ENCODE results near the gene OCIAD2.
"Not testable (repeated sequence)": the region's sequence is repeated elsewhere in the genome, so short reads cannot be mapped to it uniquely, and the experiment has no call there.

OCIAD2 gene

DNA sequence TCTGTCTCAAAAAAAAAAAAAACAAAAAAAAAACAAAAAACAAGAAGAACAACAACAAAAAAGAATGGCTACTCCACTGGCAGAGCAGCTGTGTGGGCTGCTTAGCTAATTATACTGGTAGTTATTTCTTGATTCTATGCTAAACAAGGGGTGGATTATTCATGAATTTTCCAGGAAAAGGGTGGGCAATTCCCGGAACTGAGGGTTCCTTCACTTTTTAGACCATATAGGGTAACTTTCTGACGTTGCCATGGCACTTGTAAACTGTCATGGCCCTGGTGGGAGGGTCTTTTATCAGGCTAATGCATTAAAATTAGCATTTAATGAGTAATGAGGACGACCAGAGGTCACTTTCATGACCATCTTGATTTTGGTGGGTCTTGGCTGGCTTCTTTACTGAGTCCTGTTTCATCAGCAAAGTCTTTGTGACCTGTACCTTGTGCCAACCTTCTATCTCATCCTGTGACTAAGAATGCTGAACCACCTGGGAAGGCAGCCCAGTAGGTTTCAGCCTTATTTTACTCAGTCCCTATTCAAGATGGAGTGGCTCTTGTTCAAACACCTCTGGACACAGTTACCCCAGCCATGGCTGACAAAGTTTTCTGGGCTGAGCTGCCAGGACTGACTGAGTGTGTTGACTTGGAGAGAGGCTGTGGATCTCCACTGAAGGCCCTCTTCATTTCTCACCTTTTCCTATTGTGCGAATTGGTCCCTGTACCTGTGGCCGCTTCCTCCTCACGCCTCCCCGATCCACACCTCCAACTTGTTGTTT lies 1.3 kb upstream of the OCIAD2 start:
- DNase-seq (ENCODE audit: low read depth) = no peak

DNA sequence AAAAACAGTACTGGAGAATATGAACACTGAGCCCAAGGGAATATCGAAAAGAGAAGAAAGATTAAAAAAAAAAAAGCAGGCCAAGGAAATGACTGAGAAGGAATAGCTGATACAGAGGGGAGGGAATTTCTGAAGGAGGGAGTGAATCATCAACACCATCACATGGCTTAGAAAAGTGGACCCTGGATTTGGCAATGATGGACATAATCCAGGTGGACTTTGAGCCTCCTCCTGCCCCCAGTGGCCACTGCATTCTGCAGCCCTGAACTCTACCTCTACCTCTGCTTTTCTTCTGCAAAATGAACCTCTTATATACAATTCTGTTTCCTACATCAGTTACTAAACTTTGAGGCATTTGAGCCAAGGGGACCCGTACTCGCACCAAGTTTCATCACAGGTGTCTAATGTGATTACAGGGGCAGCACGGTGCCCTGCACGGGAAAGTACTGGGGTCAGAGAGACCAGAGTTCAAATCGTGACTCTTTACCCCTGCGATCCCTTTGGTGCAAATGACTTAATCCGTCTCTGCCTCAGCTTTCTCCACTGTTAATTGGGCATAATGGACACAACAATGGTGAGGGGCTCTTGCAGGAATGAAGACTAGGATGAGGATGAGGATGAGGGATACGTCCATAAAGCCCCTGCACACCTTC lies 1.1 kb downstream of the OCIAD2 start:
- no peak for DNase-seq (ENCODE audit: low read depth)

DNA sequence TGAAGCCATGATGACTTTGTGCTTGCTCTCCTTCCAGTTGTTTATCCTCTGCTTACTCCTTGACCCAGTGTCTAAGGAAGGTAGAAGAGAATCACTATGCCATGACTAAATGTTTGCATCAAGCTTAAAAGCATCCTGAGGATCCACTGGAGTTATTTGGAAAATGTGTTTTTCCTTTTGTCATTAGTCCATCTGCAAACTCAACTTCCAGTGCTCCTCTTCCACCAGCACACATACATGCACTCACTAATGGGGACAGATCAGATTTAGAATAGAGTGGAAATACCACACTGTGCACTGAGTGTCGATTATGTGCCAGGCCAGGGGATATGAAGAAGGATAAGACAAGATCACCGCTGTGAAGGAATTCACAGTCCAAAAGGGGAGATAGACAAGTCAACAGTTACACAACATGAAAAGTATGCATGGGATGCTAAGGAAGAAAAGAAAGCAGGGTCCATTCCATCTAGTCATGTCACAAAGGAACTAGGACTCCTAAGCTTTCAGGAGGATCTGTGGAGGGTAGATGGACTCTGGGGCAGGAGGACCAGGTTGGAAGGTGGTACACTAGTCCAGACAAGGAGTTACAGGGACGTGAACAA lies 1.9 kb downstream of the OCIAD2 start:
- DNase-seq (ENCODE audit: low read depth) = no peak

DNA sequence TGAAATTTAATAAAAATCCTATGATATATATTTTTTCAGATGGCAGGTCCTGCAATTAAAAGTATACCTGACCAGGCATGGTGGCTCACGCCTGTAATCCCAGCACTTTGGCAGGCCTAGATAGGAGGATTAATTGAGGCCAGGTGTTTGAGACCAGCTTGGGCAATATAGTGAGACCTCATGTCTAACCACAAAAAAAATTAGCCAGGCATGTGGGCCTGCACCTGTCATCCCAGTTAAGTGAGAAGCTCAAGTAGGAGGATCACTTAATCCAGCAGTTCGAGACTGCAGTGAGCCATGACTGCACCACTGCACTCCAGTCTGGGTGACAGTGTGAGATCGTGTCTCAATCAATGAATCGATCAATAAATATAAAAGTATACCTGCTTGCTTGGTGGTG lies 2.5 kb downstream of the OCIAD2 start:
- DNase-seq (ENCODE audit: low read depth) = no peak

DNA sequence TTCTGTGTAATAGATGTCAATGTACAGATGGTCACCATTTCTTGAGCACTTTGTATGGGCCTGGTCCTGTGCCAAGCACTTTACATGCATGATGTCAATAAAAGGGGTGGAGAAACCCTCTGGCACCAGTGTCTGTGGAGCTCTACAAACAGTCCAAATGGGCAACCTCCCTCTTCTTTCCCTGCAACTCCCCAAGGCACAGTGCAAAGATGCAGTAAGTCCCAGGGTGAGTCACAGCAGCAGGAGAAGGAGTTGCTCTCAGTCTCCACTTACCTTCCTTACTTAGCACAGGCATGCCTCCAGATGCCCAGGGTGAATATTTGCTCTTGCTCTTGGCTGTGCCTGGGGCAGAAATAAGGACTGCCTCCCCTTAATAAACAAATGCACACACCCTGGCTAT lies 4.3 kb downstream of the OCIAD2 start:
- no peak for DNase-seq (ENCODE audit: low read depth)

DNA sequence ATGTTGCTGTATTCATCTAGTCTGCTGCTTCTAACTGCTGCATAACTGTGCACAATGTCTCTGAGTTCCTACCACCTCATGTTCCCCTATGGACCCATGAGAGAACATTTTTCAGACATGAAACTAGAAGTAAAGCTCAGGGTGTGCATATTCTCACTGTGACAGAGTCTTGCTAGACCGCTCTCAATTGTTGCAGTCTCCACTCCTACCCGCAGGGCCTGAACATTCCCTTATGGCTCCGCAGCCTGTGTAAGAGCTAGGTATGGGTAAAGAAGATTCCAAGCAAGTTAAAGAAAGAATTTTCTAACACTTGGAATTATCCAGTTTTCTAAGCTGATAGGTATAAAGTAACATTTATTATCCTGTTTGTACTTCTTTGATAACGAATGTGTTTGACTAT lies 5.4 kb downstream of the OCIAD2 start:
- DNase-seq (ENCODE audit: low read depth) = no peak

DNA sequence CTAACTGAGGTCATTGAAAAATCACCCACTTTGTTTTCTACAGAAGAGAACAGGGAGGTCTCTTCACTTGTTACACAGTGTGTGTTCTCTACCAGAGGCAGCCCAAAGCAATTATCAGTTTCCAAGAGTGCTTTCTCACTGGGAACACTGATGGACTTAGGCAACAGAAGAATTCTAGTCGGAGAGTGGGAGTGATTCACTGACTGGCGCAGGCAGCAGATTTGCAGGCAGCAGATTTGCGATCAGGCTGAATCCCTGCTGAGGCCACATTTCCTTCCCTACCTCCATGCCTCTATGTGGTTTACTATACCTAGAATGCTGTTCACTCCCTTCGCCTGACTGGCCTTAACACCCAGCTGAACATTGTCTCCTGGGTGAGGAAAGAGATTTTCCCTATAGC lies 6.6 kb downstream of the OCIAD2 start:
- DNase-seq (ENCODE audit: low read depth) = no peak

DNA sequence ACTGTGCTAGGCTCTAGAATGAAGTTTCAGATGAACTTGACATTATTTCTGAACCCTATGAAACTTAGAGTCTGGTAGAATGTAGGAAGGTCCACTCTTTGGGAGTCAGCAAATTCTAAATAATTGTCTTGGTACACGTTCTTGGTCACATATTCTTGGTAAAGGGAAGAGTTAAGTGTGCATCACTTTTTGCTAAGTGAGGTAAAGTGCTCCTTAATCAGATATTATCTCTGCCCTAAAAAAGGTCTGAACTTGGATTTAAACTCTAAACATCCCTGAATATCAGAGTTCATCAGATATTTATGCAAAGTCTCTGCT lies 7.2 kb downstream of the OCIAD2 start:
- no peak for DNase-seq (ENCODE audit: low read depth)

DNA sequence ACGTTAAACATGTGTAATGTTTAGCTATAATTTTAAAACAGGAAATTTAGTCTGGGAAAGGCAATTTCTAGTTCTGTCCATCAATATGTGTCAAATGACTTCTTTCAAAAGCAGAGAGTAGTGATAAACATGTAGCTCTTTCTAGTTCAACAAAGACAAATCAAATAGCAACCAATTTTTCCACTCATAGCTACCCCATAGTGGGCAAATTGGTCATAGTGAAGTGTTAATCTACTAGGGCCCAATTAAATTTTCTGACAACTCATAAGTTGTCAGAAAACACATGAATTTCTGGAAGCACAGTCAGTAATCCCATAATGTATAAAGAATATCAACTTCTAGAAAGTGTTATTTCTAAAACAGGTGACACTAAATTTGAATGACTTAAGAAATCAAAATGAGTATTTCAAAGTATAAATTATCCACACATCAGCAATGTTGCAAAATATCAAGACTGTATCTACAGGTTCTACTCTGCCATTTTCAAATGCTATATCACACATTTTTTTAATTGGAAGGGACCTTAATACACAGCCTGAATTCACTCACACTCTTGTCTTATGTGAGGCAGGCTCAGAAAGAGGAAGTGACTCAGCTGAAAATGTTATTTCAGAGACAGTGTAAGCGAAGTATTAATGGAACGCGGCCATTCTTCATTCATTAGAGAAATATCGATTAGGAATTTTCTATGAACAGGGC lies 7.7 kb downstream of the OCIAD2 start:
- DNase-seq (ENCODE audit: low read depth) = no peak

DNA sequence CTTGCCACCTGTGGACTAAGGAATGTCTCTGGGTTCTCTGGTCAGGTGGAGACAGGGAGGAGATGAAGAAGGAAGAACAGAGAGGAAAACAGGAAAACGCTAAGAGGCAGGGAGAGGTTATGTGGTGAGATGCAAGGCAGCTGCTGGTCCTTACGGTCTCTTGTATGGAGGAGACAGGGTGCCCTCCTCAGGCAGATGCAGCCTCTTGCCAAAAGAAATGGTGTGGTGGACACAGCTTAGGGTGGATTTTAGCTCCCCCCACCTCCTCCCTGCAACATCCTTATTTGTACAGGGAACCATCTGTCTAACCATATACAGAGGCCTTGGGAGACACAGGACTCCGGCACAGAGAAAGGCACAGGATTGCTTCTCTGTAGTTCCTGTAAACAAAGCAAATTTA lies 9.7 kb downstream of the OCIAD2 start:
- DNase-seq (ENCODE audit: low read depth) = no peak

DNA sequence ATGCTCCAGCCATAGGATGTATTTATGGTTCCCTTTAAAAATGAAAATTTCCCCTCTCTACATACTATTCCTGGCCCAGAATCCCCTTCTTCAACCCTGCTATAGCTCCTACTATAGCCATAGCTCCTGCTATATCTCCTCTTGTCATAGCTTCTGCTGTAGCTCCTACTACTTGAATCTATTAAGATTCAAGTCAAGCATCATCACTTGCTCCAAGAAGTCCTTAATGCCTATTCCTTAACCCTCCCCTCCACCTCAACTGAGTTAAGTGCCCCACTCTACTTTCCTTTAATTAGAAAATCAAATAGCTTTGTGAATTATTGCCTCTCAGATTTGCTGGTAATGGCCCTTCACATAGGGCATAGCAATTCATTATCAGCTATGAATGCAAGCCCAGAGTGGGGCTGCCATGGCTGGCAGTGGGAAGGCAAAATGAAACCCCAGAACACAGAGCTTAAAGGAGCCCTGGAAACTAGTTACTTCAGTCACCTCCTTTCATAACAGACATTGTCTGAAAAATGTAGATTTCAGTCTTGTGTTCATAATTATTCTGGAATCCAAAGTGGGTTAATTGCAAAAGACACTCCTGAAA lies 15.4 kb downstream of the OCIAD2 start:
- no peak for DNase-seq (ENCODE audit: low read depth)

DNA sequence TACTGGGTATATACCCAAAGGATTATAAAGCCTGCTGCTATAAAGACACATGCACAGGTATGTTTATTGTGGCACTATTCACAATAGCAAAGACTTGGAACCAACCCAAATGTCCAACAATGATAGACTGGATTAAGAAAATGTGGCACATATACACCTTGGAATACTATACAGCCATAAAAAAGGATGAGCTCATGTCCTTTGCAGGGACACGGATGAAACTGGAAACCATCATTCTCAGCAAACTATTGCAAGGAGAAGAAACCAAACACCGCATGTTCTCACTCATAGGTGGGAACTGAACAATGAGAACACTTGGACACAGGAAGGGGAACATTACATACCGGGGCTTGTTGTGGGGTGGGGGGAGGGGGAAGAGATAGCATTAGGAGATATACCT lies 16.8 kb downstream of the OCIAD2 start:
- not testable (repeated sequence) for DNase-seq (ENCODE audit: low read depth)

DNA sequence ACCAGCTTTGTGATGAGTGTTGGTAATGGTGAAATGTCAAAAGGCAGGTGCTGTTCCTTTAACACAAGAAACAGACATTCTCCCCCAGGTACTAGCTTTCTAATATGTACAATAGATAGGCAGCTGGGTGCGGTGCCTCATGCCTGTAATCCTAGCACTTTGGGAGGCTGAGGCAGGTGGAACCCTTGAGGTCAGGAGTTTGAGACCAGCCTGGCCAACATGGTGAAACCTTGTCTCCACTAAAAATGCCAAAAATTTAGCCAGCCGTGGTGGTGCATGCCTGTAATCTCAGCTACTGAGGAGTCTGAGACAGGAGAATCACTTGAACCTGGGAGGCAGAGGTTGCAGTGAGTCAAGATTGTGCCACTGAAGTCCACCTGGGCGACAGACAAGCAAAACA lies 24.9 kb downstream of the OCIAD2 start:
- DNase-seq (ENCODE audit: low read depth) = not testable (repeated sequence)

DNA sequence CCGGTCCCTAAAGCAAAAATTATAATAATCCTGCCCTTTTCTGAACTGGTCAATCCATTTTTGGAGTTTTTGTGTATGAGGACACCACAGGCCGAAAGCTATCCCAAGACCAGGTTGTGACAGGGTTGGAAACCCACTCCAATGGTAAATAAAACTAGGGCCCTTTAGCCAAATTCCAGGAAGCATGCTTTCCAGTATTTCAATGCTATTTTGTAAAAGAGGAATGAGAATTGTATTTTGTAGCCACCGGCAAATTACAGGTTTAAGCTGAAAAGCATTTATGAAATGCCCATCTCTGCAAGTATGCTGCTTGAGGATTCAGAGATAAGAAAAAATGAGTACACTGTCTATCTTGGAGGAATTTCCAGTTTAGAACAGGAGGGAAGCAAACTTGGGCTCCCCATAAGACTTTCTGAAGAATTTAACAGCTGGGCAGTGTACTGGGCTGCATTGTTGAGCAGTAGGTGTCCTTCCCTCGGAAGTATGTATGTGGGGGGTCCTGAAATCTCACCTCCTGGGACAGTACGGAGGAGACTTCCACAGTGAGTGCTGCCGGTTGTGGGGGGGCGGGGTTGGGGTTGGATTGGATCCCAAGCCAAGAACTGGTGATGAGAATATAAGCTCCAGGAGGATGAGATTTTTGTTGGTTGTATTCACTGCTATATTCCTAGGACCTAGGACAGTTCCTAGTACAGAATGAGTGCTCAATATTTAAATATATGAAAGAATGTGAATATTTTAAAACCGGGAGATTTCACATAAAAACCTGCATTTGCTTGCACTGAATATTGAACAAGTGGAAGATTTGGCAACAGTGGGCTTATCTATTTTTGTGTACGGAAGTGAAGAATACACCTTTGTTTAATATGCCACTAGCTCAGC lies 26.8 kb downstream of the OCIAD2 start:
- DNase-seq (ENCODE audit: low read depth) = no peak

DNA sequence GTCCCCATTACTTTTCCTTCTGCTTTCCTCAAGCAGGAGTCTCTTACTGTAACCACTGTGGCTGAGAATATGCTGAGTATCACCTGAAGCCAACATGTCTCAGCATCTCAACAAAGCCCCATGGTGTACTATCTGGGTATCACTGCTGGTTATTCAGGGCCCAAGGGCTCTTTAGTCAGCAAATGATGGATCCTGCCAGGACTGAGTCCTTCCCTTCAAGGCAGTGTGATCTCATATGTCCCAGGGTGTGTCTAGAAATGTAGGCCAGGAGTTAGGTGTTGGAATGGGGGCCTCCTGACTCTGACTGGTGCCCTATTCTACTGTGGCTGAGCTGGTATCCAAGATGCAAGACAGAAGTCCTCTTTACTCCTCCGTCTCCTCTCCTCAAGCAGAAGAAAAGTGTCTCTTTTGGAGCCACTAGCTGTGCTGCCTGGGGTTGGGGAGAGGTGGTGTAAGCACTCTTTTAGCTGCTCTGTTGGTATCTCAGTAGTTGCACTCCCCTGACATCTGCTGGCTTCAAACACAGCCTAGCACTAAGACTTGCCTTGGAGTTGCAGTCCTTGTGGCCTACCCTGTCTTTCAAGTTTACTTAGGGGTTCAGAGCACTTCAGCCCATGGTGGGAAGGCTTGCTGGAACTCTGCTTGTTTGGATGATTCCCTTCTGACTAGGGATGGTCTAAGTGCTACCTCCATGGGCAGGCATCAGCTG lies 28.6 kb downstream of the OCIAD2 start:
- DNase-seq (ENCODE audit: low read depth) = no peak

DNA sequence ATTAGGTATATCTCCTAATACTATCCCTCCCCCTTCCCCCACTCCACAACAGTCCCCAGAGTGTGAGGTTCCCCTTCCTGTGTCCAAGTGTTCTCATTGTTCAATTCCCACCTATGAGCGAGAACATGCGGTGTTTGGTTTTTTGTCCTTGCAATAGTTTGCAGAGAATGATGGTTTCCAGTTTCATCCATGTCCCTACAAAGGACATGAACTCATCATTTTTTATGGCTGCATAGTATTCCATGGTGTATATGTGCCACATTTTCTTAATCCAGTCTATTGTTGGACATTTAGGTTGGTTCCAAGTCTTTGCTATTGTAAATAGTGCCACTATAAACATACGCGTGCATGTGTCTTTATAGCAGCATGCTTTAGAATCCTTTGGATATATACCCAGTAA lies 41.9 kb downstream of the OCIAD2 start:
- not testable (repeated sequence) for DNase-seq (ENCODE audit: low read depth)

DNA sequence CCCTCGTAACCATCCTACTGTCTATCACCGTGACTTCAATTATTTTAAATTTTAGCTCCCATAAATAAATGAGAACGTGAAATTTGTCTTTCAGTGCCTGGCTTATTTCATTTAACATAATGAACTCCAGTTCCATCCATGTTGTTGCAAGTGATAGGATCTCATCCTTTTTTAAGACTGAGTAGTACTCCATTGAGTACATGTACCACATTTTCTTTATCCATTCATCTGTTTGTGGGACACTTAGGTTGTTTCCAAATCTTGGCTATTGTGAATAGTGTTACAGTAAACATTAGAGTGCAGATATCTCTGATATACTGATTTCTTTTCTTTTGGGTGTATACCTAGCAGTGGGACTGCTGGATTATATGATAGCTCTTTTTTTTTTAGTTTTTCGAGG lies 42.8 kb downstream of the OCIAD2 start:
- no peak for DNase-seq (ENCODE audit: low read depth)

DNA sequence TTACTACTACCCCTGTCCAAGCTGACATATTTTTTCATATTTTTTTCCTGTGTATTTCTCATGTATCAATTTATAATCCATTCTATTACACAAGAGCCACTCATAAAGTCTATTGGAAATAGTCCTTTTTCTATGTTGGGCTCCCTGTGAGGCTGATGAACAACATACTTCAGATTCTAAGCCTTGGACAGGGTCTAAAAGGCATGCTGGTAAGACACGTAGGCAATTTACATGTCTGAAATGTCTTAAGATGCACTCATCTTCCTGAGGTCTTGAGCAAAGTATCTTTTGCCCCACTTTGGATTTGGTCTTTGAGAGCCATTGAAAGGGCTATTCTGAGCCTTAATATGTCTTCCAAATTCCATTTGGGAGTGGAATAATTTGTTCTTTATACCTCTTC lies 43.9 kb downstream of the OCIAD2 start:
- DNase-seq (ENCODE audit: low read depth) = no peak

DNA sequence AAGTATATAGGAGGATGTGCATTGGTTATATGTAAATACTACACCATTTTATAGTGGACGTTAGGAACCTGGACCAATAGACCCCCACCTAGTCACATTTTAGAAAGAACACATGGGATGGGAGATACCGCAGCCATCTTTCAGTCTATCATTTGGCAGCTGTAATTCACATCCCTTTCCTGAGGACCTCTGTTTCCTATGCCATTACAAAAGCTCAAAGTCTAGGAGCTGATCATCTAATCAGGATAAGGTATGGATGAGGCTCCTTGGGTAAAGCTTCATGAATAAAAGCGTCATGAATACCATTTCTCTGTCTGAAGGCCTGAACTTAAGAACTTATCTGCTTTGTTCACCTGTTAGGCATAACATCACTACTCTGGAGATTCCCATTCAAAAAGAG lies 44.5 kb downstream of the OCIAD2 start:
- DNase-seq (ENCODE audit: low read depth) = no peak

DNA sequence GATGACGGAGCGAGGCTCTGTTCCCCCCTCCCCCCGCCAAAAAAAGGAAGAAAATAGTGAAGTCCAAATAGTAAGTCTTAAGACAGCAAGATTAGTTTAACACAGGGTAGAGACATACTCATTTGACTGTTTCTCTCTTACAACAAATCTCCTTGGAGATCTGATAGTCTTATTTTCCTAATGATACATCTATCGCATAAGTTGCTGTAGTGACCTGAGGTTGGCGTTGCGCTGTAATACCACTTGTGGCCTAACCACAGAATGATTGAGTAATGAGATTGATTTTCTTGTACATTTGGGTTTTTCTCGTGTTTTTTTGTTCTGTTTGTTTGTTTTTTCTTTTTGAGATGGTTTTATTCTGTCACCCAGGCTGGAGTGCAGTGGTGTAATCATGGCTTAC lies 48.4 kb downstream of the OCIAD2 start:
- no peak for DNase-seq (ENCODE audit: low read depth)

DNA sequence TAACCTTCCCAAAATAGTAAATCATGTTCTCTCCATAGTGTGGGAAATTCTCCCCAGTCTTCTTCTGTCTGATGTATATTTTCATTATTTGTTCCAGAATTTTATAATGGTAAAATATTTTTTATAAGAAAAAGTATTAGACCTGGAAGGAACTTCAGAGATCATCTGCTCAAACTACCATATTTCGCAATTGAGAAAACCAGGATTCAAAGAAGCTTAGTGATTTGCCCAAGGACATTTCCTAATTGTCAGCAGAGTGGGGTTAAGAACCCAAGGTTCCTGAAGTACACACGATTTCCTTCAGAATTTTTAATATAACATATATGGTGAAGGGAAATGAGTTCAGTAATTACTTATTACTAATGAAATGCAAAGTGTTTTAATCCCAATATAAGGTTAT lies 51.6 kb downstream of the OCIAD2 start:
- no peak for DNase-seq (ENCODE audit: low read depth)
